UCSD-AML1 (cell line): ENCODE data around the gene EML4.
"Not testable (repeated sequence)": the region's sequence is repeated elsewhere in the genome, so short reads cannot be mapped to it uniquely, and the experiment has no call there.

ENCODE experiments used
- DNase-seq: peaks from one replicate; lab custom pipeline; 2025; ENCODE audit not compliant: unreplicated experiment; lab: John Stamatoyannopoulos, UW

The EML4 gene

GRCh38 chr2:42250925-42251324 is 81.8 kb downstream of the EML4 start:
- no peak for DNase-seq

DNA sequence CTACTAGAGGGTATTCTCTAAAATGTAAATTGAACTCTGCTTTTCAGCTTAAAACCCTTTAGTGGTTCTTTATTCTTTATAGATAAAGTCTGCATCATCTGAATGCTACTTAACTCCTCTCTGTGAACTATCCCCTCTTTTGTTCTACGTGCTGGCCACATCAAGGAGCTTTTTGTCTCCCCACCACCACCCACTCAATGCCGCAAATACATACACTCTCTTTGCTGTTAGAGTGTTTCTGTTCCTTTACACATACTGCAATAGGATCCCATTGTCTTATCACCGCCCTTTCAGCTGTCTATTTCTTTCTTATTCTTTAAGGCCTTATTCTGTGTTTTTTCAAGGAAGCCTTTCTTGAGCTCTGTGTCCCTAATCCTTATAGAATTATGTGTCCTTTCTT is 83.3 kb downstream of the EML4 start:
- no peak for DNase-seq

DNA sequence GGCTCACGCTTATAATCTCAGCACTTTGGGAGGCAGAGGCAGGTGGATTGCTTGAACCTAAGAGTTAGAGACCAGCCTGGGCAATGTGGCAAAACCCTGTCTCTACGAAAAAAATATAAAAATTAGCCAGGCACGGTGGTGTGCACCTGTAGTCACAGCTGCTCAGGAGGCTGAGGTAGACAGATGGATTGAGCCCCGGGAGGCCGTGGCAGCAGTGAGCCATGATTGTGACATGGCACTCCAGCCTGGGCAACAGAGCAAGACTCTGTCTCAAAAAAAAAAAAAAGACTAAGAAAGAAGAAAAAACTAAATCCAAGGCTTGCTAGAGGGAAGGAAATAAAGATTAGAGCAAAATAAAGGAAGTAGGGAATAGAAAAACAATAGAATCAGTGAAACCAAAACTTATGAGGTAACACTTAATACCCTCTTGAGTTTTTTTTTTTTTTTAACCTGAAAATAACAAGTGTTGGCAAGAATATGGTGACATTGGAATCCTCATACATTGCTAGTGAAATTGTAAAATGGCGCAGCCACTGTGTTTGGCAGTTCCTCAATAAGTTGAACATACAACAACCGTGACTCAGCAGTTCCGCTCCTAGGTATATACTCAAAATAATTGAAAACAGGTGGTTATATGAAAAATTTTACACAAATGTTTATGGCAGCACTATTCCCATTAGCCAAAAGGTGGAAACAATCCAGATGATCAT is 85.2 kb downstream of the EML4 start:
- no peak for DNase-seq

GRCh38 chr2:42256505-42256904 is 87.4 kb downstream of the EML4 start:
- DNase-seq = no peak

DNA sequence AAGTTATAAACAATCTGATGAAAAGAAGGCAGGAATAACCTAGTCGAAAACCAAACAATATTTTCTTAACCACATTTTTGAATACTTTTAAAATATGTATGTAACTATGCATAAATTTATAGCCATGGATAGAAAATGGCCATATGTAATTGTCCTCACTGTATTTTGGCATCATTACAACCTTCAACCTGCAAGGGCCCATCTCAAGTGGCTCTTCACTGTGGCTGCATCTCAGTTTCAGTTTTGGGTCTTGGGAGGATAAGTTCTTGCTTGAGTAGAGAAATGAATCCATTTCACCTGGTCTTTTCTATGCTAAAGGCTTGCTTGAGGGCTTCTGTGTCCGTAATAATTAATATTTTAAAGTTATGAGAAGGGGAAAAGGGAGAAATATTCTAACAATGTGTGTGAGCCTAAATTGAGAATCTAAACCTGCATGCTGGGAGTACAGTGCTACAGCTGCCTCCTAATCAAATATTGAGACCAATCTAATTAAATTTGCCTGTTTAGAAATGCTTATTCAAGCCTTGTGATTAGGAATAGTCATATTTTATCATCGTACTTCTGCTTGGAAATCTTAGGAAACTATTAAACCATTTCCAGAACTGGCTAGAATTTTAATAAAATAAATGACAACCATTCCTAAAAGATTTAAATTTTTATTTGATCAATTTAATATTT is 92.5 kb downstream of the EML4 start:
- no peak for DNase-seq

DNA sequence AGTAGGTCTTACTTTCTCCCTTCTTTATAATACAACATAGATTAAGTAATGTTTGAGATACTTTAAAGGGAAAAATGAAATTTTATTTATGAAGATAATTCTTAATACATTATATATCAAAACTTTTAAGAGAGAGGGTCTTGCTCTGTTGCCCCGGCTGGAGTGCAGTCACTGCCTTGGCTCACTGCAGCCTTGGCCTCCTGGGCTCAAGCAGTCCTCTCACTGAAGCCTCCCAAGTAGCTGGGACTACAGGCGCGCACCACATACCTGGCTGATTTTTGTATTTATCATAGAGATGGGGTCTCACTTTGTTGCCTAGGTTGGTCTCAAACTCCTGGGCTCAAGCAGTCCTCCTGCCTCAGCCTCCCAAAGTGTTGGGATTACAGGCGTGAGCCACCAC is 97.1 kb downstream of the EML4 start:
- no peak for DNase-seq

DNA sequence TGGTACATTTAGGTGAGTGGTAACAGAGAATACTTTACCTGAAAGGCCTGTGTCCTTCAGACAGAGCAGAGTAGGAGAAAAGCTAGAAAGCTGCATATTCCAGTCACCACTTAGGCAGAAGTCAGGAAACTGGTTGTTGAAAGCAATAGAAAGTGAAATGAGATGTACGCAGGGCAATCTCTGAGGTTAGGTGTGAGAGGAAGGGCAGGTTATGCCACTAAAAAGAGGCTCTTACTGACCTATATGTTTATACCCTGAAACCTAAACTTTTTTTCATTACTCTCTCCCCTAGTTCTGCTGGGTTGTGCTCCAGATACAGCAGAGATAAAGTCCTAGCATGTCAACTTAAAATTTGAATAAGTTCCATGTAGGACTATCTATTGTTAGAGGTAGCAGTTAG is 98.4 kb downstream of the EML4 start:
- DNase-seq = no peak

DNA sequence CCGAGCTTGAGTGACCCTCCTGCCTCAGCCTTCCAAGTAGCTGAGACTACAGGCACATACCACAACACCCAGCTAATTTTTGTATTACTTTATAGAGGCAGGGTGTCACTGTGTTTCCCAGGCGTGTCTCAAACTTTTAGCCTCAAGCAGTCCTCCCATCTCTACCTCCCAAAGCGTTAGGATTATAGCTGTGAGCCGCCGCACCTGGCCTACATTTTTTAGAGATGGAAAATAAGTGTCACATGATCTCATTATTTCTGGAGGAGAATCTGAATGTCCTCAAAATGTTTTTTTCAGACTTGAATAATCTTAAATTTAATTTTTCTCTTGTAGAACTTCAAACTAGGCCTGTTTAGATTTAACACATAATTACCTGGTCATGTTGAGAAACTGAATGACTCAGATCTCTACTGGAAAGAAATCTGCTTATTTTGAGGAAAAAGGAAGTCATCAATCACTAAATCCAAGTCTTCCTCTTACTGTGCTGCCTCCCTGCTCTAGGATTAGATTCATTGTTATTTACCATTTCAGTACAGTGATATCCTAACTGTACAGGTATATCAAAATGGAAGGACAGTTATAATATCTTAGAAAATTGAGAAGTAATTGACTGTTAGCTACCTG is 99.5 kb downstream of the EML4 start:
- DNase-seq = no peak

DNA sequence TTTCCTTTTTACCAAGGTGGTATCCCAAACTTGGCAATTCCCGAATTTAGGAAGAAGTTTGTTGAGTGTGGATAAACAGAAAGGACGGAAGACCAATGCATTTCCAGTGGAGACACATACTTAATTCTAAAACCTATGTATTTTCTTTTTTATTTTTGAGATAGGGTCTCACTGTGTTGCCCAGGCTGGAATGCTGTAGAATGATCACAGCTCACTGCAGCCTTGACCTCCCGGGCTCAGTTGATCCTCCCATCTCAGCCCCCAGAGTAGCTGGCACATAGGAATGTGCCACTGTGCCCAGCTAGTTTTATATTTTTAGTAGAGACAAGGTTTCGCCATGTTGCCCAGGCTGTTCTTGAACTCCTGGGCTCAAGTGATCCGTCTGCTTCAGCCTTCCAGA is 101.6 kb downstream of the EML4 start:
- no peak for DNase-seq

DNA sequence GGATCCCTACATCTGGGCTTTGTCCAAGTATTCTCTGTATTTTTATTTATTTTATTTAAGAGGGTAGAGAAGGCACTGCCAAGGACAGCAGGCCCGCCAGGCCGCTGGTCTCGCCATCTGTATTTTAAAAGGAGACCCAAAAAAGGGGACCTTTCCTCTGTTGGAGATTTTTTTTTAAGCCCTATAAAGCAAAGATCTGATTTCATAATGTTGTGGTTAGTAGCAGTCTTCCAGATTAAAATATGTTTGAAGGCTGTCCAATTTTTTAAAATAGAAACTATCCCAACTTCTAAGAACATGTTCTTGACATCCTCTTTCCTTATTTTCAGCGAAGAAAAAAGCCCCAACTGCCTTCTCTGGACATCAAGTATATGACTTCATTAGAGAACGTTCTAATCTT is 102.1 kb downstream of the EML4 start:
- not testable (repeated sequence) for DNase-seq

GRCh38 chr2:42274863-42275262 is 105.7 kb downstream of the EML4 start:
- no peak for DNase-seq

DNA sequence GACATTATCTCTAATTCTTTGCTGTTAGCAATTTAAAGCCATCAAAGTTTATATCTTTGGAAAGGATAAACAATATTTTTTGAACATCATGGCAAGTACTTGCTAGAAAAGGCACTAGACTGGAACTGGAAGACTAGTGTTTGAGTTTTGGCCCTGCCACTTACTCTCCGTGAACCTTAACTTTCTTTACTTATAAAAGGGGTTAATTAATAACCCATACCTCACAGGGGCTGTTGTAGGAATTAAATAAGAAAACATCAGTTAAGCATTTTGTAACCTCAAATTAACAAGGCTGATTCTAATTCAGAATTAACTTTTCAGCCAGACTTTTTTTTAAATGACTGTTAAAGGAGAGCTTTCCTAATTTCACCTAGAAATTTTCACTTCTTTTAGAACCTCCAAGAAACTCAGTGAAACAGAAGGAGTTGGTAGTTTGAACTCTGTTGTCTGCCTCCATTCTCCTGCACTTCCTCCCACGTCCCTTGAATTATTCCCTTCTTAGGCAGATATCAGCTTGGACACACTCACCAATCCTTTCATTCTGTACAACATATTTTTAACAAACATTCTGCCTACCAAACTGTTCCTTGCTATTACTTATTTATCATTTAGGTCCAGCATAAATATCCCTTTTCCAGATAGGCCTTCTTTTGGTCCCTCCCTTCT is 112.4 kb downstream of the EML4 start:
- DNase-seq = no peak

GRCh38 chr2:42284019-42284418 is 114.9 kb downstream of the EML4 start:
- no peak for DNase-seq

GRCh38 chr2:42286268-42286946 is 117.3 kb downstream of the EML4 start:
- DNase-seq = no peak

DNA sequence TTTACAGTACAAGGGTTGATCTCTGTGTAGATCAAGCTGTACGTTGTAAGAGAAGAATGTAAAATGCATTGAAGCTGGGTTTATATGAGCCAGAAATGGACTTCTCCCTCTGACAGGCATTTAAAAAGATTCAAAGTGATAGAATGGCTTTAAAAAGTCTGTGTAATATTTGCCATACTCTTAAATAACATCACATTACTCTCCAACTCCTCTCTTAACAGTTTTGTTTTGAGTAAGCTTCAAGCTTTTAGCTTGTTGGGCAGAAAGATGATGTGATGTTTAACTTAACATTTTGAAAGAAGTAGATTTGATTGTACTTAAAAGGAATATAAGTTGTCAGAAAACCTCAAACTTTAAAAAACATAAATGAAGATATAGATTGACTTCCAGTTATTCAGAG is 119.7 kb downstream of the EML4 start:
- DNase-seq = no peak

DNA sequence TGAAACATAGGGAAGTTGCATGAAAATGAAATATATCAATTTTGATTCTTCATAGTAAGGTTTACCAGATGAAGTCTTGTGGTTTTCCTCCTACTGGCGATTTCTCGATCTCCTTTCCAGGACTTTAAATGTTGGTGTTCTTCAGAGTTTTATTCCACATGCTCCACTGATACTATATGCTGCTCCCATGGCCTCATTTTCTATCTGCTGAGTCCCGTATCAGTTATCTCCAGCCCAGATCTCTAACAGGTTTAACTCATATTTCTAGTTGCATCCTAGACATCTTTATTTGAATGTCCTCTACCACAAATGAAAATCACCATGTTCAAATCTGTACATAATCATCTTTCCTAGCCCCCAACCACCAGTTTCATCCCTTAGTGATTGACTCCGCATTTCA is 120.1 kb downstream of the EML4 start:
- DNase-seq = no peak

DNA sequence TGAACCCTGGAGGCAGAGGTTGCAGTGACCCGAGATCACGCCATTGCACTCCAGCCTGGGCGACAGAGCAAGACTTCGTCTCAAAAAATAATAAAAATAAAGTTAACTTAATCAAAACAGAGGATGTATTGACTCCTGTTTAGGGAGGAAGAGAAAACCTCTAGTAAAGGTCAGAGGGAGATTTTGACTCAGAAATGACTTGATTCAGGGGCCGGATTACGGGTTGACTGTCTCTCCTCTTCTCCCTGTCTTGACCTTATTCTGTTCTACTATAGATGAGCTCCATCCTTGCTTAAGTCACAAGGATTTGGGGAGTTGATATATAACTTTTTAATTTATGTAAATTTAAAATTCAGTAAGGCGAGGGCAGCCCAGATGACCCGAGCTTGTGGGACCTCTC is 120.9 kb downstream of the EML4 start:
- DNase-seq = no peak

DNA sequence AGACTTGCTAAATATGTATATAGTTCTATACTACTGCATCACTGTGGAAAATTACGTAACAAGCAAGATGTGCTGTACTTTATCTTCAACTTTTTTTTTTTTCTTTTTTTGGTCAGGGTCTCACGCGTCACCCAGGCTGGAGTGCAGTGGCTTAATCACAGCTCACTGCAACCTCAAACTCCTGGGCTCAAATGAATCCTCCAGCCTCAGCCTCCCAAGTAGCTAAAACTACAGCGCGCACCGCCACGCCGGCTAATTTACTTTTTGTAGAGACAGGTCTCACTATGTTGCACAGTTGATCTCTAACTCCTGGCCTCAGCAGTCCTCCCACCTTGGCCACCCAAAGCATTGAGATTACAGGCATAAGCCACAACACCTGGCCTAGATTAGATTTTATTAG is 123.9 kb downstream of the EML4 start:
- no peak for DNase-seq

DNA sequence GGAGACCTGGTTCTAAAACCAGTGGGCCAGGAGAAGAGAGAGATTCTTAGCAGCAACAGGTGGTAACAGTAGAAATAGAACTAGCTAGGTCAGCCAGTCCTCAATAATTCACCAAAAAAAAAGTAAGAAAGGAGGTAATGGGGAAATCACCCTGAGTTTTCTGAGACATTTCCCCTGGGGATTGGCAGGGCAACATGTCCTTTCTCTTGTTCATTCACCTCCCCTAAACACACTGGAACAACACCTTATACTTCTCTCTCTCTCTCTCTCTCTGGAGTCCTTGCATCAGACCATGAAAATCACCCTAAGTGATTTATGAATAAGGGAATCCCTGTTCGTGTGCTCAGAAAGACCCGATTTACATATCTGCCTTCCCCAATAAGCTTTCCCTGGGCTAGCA is 127.1 kb downstream of the EML4 start:
- DNase-seq = no peak

- DNase-seq = no peak
These were observed 128.3 kb downstream of the EML4 start for GRCh38 chr2:42297322-42297936.

DNA sequence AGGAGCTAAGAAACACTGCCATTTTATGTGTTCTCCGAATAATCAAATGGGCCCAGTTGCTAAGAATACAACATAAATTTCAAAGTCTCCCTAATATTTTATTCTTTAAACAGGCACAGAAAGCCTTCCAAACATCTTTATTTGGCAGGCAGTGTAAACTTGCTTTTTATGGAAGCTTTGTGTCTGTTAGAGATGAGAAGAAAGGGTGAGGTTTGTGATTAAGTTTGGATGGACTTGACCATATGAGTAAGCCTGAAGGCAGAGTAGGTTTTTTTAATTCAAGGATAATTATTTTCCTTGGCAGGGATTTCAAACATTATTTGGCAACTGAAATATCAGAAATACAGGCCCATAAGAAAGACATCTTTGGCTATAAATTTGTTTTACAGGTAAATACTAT is 129.0 kb downstream of the EML4 start:
- no peak for DNase-seq
